CD14-positive monocyte (primary cell): Measurements from ENCODE around the gene NFE2L2. TPM values are rescaled to one million over a fixed set of nuclear protein-coding genes. Genes with fewer than 3 reads are reported as not detected.

Experiments
- DNase-seq, 3 donors: peaks; one replicate each; pipeline ENCODE4 v3.0.0-alpha.2; 2011 to 2022
- H2AFZ ChIP-seq: 2 replicates; pipeline ENCODE4 v1.6.0; 2012; ENCODE audit warnings: mild to moderate bottlenecking, low read depth, low read length, inconsistent platforms; ENCODE audit not compliant: insufficient read depth, poor library complexity, severe bottlenecking
- H3K27ac ChIP-seq, 2 donors: 1 replicate in 1 of 2; 2 replicates in 1 of 2; pipeline ENCODE4 v1.5.1; 2012 to 2013; ENCODE audit warnings: low read length in 2 of 2, control low read depth in 1 of 2, inconsistent platforms in 1 of 2, low read depth in 1 of 2, mild to moderate bottlenecking in 1 of 2
- H3K27me3 ChIP-seq, 2 donors: one replicate each; pipeline versions ENCODE4 v1.6.0 to v1.6.1; 2011 to 2013; ENCODE audit warnings: low read length in 2 of 2; ENCODE audit not compliant: control insufficient read depth in 2 of 2, insufficient read depth in 2 of 2
- H3K36me3 ChIP-seq, 2 donors: replicated peaks in 1 of 2; 1 replicate in 1 of 2; 2 replicates in 1 of 2; pipeline versions ENCODE4 v1.5.1 to v1.6.1; 2012 to 2013; ENCODE audit warnings: low read length in 2 of 2, control low read depth in 1 of 2, inconsistent platforms in 1 of 2, mild to moderate bottlenecking in 1 of 2; ENCODE audit not compliant: insufficient read depth in 2 of 2, control insufficient read depth in 1 of 2
- H3K4me1 ChIP-seq, 2 donors: 1 replicate in 1 of 2; 2 replicates in 1 of 2; pipeline versions ENCODE4 v1.5.1 to v1.6.1; 2012 to 2013; ENCODE audit warnings: low read length in 2 of 2, control low read depth in 1 of 2, inconsistent platforms in 1 of 2, mild to moderate bottlenecking in 1 of 2, moderate library complexity in 1 of 2; ENCODE audit not compliant: insufficient read depth in 2 of 2, control insufficient read depth in 1 of 2
- H3K4me2 ChIP-seq: replicated peaks from 2 replicates; pipeline ENCODE3; 2012; ENCODE audit warnings: low read length, moderate library complexity, mild to moderate bottlenecking; ENCODE audit not compliant: poor library complexity, severe bottlenecking; ENCODE audit errors: extremely low read depth
- H3K4me3 ChIP-seq, 3 experiments: fragments of 200-600 bp in 1 of 3; sonication (generic) in 1 of 3; replicated peaks in 1 of 3; 1 replicate in 2 of 3; 2 replicates in 1 of 3; pipeline ENCODE4 v1.5.1; 2011 to 2013; ENCODE audit warnings: low read length in 3 of 3, mild to moderate bottlenecking in 3 of 3, control low read depth in 2 of 3, low read depth in 2 of 3, inconsistent platforms in 1 of 3, moderate library complexity in 1 of 3
- H3K79me2 ChIP-seq: 2 replicates; pipeline ENCODE4 v1.6.0; 2012; ENCODE audit warnings: mild to moderate bottlenecking, control low read depth, inconsistent platforms, low read length, moderate library complexity; ENCODE audit not compliant: insufficient read depth
- H3K9ac ChIP-seq: 2 replicates; pipeline ENCODE4 v1.6.0; 2017; ENCODE audit warnings: low read length, mild to moderate bottlenecking; ENCODE audit not compliant: insufficient read depth, poor library complexity, severe bottlenecking
- H3K9me3 ChIP-seq, 2 donors: replicated peaks in 1 of 2; 1 replicate in 1 of 2; 2 replicates in 1 of 2; pipeline versions ENCODE4 v1.5.1 to v1.6.1; 2012 to 2013; ENCODE audit warnings: low read length in 2 of 2, control low read depth in 1 of 2; ENCODE audit not compliant: control insufficient read depth in 1 of 2, insufficient read depth in 1 of 2
- H4K20me1 ChIP-seq: 2 replicates; pipeline ENCODE4 v1.6.0; 2012; ENCODE audit warnings: mild to moderate bottlenecking, low read length, control low read depth, moderate library complexity; ENCODE audit not compliant: insufficient read depth
- H3K27ac Mint-ChIP-seq, 7 donors: one replicate each; pipeline ENCODE4 v1.8.0; 2020; ENCODE audit warnings: mild to moderate bottlenecking in 7 of 7, mixed read lengths in 7 of 7, moderate library complexity in 6 of 7, inconsistent platforms in 2 of 7
- H3K27me3 Mint-ChIP-seq, 3 donors: one replicate each; pipeline ENCODE4 v1.8.0; 2021 to 2022; ENCODE audit warnings: low read depth in 3 of 3, mild to moderate bottlenecking in 3 of 3, mixed read lengths in 3 of 3, moderate library complexity in 3 of 3, inconsistent platforms in 1 of 3
- H3K36me3 Mint-ChIP-seq, 2 donors: one replicate each; pipeline ENCODE4 v1.8.0; 2020; ENCODE audit warnings: mixed read lengths in 2 of 2, inconsistent platforms in 1 of 2, mild to moderate bottlenecking in 1 of 2
- H3K4me1 Mint-ChIP-seq: one replicate; pipeline ENCODE4 v1.8.0; 2020; ENCODE audit warnings: mild to moderate bottlenecking, mixed read lengths
- H3K4me3 Mint-ChIP-seq, 2 donors: one replicate each; pipeline ENCODE4 v1.8.0; 2020; ENCODE audit warnings: mild to moderate bottlenecking in 2 of 2, mixed read lengths in 2 of 2, moderate library complexity in 1 of 2
- H3K9me3 Mint-ChIP-seq, 7 donors: one replicate each; pipeline ENCODE4 v1.8.0; 2020 to 2022; ENCODE audit warnings: mixed read lengths in 7 of 7, mild to moderate bottlenecking in 6 of 7, moderate library complexity in 6 of 7, inconsistent platforms in 2 of 7
- WGBS: methylation state at CpG from one replicate; pipeline ENCODE4 v1.1.5; 2013; ENCODE audit warnings: missing lambda C conversion rate; ENCODE audit not compliant: insufficient coverage; 5-methylcytosine and 5-hydroxymethylcytosine counted together
- intact Hi-C, 2 donors: fragments of 100-400 bp; cut with micrococcal nuclease; formaldehyde crosslinking; loops; one replicate each; pipeline versions ENCODE4 v1.15.0 to v1.15.1; 2023
- polyA plus RNA-seq, 3 donors: library from polyadenylated mRNA; depleted of rRNA in 1 of 3; unstranded in 2 of 3; stranded (reverse) in 1 of 3; fragments of 300-500 nt in 2 of 3; fragments of >200 nt in 1 of 3; fragmentation: Illumina TruSeq in 2 of 3; gene quantifications; 1 replicate in 2 of 3; 2 replicates in 1 of 3; pipeline ENCODE4 v1.2.3, GENCODE V29; 2012 to 2021
- TF ChIP-seq, protein P1 (sequence below): fragments of 200-600 bp; IDR thresholded peaks from one replicate; pipeline ENCODE4 v1.8.0; 2022; ENCODE audit warnings: antibody characterized with exemption, mild to moderate bottlenecking

Gene NFE2L2
- polyA plus RNA-seq, 3 donors = 38.7 to 51.6 (median 46.6) TPM

DNA sequence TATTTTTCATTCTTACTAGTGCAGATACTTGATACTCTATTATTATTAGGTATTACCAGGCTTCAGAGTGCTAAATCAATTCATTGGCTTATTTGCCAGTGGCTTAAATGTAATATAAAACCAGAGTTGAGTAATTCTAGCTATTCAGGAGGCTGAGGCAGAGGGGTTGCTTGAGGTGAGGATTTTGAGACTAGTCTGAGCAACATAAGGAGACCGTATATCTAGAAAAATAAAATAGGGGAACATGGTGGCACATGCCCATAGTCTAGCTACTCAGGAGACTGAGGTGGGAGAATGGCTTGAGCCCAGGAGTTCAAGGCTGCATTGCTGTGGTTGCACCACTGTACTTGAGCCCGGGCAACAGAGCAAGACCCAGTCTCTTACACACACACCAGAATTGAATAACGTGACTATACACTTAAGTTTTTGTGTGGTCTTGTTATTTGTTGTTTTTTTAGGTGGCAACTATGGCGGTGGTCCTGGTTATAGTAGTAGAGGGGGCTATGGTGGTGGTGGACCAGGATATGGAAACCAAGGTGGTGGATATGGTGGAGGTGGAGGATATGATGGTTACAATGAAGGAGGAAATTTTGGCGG is 47.2 kb downstream of the NFE2L2 start:
- WGBS = 100% methylated on average over 1 of the region's 5 CpGs
- H3K9ac ChIP-seq = no peak overlapping the region
- no peaks in the 10 kb centered on the region for H3K27me3 ChIP-seq
- no peaks in the 10 kb centered on the region for H3K9me3 ChIP-seq
- Mint-ChIP-seq H3K36me3 (peaks cover 72 to 82% of the 10 kb centered on the region in 2 donors), H3K27me3 (no peaks in the 10 kb centered on the region), H3K9me3 (peaks cover 0 to 3% (median 0%) of the 10 kb centered on the region in 7 donors), H3K4me3 (no peak overlapping the region), H3K4me1 (peaks cover 32% of the 10 kb centered on the region), H3K27ac (peak overlapping the region in 4 of 7 donors; percentile 10 to 82 (median 28))
- no peak overlapping the region for H2AFZ ChIP-seq
- peaks cover 82% of the 10 kb centered on the region for H3K79me2 ChIP-seq
- TF ChIP-seq, protein P1, sequence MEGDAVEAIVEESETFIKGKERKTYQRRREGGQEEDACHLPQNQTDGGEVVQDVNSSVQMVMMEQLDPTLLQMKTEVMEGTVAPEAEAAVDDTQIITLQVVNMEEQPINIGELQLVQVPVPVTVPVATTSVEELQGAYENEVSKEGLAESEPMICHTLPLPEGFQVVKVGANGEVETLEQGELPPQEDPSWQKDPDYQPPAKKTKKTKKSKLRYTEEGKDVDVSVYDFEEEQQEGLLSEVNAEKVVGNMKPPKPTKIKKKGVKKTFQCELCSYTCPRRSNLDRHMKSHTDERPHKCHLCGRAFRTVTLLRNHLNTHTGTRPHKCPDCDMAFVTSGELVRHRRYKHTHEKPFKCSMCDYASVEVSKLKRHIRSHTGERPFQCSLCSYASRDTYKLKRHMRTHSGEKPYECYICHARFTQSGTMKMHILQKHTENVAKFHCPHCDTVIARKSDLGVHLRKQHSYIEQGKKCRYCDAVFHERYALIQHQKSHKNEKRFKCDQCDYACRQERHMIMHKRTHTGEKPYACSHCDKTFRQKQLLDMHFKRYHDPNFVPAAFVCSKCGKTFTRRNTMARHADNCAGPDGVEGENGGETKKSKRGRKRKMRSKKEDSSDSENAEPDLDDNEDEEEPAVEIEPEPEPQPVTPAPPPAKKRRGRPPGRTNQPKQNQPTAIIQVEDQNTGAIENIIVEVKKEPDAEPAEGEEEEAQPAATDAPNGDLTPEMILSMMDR = no peak
- intact Hi-C loops = no loop called here
- H4K20me1 ChIP-seq = peaks cover 91% of the 10 kb centered on the region
- H3K4me3 ChIP-seq = no peak overlapping the region
- no peak for DNase-seq
- no peak overlapping the region for H3K27ac ChIP-seq
- peaks cover 8 to 18% of the 10 kb centered on the region in 2 donors for H3K4me1 ChIP-seq
- peaks cover 65 to 76% of the 10 kb centered on the region in 2 donors for H3K36me3 ChIP-seq
- H3K4me2 ChIP-seq = no peak overlapping the region

DNA sequence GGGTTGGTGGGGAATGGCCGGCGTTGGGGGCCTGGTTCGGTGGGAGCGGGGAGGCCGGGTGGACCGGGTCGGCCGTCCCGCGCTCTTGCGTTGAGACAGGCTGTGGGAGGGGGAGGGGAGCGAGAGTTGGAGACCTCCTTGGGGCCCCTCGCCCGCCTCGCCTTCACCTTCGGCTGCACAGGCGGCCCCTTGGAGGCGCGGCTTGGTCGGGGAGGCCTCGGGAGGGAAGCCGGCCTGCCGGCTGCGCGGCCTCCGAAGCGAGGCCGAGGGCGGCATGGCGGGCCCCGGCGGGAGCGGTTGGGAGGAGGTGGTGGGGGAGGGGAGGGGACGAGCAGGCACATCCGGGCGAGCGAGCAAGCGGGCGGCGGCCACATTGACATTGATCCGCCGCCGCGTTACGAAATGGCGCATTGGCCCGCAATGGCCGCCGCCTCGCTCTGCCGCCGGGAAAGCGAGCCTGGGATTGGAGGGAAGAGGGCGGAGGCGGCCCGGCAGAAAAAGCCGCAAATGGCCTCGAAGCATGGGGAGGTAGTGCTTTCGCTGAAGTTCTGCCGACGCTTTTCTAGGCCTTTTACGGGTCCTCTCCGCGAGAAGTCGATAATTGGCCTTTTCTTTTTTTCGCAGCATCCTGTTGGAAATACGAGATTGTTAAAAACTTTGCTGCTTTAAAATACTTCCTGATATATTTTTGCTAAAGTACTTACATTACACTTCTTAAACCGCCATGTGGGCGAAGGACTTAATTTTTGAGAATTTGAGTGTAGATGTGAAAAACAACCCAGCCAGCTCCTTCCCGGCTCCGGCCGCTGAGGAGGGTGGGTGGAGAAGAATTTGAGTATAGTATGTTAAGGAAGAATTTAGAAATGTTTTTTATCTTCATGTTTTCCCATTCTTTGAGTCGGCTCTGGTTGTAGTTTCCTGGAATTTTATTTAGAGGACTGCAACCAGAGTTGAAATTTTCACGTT is 51.4 kb downstream of the NFE2L2 start:
- Histone ChIP-seq H4K20me1 (peaks cover 50% of the 10 kb centered on the region), H2AFZ (no peak overlapping the region), H3K36me3 (peaks cover 29 to 36% of the 10 kb centered on the region in 2 donors), H3K27ac (peak overlapping the region; percentile 96 to 99), H3K4me3 (peak overlapping the region; percentile 64 to 100 (median 96)), H3K4me2 (peak overlapping the region; percentile 90), H3K27me3 (no peaks in the 10 kb centered on the region), H3K79me2 (peaks cover 66% of the 10 kb centered on the region), H3K4me1 (peaks cover 22 to 28% of the 10 kb centered on the region in 2 donors), H3K9ac (peak overlapping the region; percentile 98), H3K9me3 (no peaks in the 10 kb centered on the region)
- Mint-ChIP-seq H3K9me3 (peaks cover 0 to 3% (median 0%) of the 10 kb centered on the region in 7 donors), H3K36me3 (peaks cover 35 to 41% of the 10 kb centered on the region in 2 donors), H3K4me3 (peak overlapping the region; percentile 88 to 92), H3K27me3 (no peaks in the 10 kb centered on the region), H3K4me1 (peaks cover 41% of the 10 kb centered on the region), H3K27ac (peak overlapping the region; percentile 93 to 100 (median 96))
- under 1% methylated on average over 55 of the region's 74 CpGs for WGBS
- intact Hi-C loops = loop anchor here in 1 of 2 donors (2.0 to 5.0 kb wide), 2 partner anchors 46 to 52 kb away; partner anchors contain the start of gene NFE2L2
- DNase-seq = peak; percentile 89 to 94 (median 93)
- TF ChIP-seq, protein P1 = no peak
